ENCODE measurements around the gene ITPR1.

- TF ChIP-seq CTCF (IDR thresholded peaks at IDR 0.05) (no peak), POLR2AphosphoS5 (IDR thresholded peaks at IDR 0.05; ENCODE audit: low read depth, low read length) (no peak)
Observed at GRCh38 chr3:4551794-4552442, 58.8 kb downstream of the ITPR1 start.

Measured in Panc1 (cell line).